Measurements from ENCODE around the gene LRRC10B.
A peak's percentile ranks its signal among the peaks of the same experiment; 100 is the strongest.

Gene LRRC10B

DNA sequence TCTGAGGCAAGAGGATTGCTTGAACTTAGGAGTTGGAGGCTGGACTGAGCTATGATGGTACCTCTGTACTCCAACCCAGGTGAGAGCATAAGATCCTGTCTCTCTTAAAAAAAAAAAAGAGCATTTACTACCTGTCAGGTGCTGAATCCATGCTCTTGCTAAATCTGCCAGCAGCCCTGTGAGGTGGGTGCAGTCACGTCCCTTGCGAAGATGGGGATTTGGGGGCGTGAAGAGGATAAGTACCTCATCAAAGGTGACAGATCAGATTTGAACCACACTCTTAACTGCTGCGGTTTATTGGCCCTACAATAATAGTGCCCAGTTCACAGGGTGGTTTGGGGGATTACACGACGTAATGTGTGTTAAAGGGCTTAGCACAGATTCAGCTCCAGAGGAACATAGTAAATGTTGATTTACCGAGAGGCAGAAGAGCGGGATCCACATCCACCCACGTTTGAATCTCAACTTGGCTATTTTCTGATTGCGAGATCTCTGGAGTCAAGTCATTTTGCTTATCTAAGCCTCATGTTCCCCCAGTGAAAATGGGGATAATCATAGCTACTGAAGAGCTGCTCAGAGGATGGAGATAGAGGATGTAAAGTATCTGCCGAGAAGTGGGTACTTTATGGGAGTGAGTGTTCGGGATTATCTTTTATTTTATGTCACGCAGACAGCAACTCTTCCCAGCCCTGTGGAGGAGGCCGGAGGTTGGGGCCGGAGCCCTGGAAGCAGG lies 28.1 kb upstream of the LRRC10B start:
- DNase-seq (ENCODE audit: low read depth in 1 of 2, low spot score in 1 of 2) = no peak
- in situ Hi-C loops (cut with HindIII; ENCODE audit: low pct_unique_long_range_greater_than_20kb, low sequenced_read_pairs) = no loop called here
- no peak for TF ChIP-seq JUND (IDR thresholded peaks at IDR 0.05; ENCODE audit: low read depth)

DNA sequence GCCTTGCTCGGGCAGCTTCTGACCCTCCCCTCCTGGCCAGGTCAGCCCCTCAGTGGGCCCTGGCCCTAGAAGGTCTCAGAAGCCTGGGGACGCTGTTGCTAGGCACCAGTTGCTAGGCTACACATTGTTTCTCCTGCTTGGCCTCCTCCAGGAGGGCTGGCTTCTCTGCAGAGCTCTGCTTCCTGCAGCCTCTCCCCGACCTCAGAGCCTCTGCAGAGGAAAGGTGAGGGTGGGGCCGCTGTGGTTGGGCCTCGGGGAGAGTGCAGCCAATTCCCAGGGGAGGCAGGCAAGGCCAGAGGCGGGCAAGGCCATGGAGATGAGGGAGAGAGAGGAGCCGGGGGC lies 27.6 kb upstream of the LRRC10B start:
- in situ Hi-C loops (cut with HindIII; ENCODE audit: low pct_unique_long_range_greater_than_20kb, low sequenced_read_pairs) = no loop called here
- no peak for TF ChIP-seq JUND (IDR thresholded peaks at IDR 0.05; ENCODE audit: low read depth)
- DNase-seq (ENCODE audit: low read depth in 1 of 2, low spot score in 1 of 2) = peak in 1 of 2 experiments; percentile 50

DNA sequence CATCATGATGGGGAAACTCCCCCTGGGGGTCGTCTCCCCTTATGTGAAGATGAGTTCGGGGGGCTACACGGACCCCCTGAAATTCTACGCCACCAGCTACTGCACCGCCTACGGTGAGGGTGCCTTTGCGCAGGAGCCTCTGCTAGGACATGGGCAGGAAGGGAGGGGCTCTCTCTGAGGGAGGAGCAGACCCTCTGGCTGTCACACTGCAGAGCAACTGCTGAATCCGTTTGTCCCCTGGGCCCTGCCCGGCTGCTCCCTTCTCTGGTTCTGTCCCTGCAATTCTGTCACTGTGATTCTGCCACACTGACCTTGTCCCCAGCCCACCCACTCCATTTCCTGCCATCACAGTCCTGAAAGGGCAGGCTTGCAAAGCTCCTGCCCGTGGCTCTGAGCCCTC lies 26.7 kb upstream of the LRRC10B start:
- TF ChIP-seq JUND (IDR thresholded peaks at IDR 0.05; ENCODE audit: low read depth) = no peak
- in situ Hi-C loops (cut with HindIII; ENCODE audit: low pct_unique_long_range_greater_than_20kb, low sequenced_read_pairs) = no loop called here
- DNase-seq (ENCODE audit: low read depth in 1 of 2, low spot score in 1 of 2) = no peak

DNA sequence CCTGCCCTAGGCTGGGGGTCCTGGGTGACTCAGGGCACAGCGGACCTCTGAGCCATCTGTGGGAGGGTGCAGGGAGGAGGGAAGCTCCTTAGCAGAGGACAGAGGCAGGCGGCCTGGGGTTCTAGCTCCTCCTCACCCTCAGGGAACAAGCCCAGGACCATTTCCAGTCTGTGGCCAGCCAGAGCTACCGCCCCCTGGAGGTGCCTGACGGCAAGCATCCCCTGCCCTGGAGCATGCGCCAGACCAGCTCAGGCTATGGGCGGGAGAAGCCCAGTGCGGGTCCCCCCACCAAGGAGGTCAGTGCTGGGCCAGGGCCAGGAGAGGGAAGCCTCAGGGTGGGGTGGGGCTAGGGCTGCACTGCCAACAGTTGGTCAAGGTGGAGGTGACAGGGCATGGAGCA lies 26.0 kb upstream of the LRRC10B start:
- in situ Hi-C loops (cut with HindIII; ENCODE audit: low pct_unique_long_range_greater_than_20kb, low sequenced_read_pairs) = no loop called here
- no peak for TF ChIP-seq JUND (IDR thresholded peaks at IDR 0.05; ENCODE audit: low read depth)

DNA sequence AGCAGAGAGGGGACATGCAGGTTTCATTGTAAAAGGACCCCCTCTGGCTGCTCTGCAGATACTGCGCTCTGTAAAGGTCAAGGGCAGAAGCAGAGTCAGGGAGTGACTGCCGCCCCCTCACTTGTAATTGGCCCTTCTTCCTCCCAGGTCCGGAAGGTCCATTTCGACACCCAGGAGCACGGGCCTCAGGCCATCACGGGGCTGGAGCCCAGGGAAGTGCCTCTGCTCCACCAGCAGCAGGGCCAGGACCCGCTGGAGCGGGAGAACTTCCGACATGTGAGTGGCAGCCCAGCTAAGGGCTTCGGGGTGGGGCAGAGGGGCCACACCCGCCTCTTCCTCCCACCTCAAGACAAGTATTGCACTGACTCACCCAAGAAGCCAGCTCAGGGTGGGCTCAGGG lies 24.0 kb upstream of the LRRC10B start:
- in situ Hi-C loops (cut with HindIII; ENCODE audit: low pct_unique_long_range_greater_than_20kb, low sequenced_read_pairs) = no loop called here
- DNase-seq (ENCODE audit: low read depth in 1 of 2, low spot score in 1 of 2) = no peak
- TF ChIP-seq JUND (IDR thresholded peaks at IDR 0.05; ENCODE audit: low read depth) = no peak

More for the DNA sequence above, 26.0 kb upstream of the LRRC10B start:
- no peak for DNase-seq (ENCODE audit: low read depth in 1 of 2, low spot score in 1 of 2)

DNA sequence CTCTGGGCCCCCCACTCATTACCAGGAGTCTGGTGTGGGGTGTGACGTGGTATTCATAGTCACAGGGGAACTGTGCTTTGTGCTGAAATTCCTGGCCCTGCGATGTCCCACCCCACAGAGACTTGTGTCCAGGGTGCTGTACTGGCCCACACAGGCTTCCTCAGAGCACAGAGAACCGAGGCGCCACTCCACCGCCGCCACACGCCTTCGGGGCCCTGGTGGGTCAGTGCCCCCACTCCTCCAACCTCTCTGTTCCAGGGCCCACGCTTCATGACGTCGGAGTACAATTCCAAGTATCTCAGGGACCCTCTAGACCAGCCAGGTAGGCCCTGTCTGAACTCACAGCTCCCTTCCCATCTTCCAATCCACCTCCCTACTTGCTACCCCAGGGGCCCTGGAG lies 23.5 kb upstream of the LRRC10B start:
- DNase-seq (ENCODE audit: low read depth in 1 of 2, low spot score in 1 of 2) = no peak
- no peak for TF ChIP-seq JUND (IDR thresholded peaks at IDR 0.05; ENCODE audit: low read depth)
- in situ Hi-C loops (cut with HindIII; ENCODE audit: low pct_unique_long_range_greater_than_20kb, low sequenced_read_pairs) = no loop called here

DNA sequence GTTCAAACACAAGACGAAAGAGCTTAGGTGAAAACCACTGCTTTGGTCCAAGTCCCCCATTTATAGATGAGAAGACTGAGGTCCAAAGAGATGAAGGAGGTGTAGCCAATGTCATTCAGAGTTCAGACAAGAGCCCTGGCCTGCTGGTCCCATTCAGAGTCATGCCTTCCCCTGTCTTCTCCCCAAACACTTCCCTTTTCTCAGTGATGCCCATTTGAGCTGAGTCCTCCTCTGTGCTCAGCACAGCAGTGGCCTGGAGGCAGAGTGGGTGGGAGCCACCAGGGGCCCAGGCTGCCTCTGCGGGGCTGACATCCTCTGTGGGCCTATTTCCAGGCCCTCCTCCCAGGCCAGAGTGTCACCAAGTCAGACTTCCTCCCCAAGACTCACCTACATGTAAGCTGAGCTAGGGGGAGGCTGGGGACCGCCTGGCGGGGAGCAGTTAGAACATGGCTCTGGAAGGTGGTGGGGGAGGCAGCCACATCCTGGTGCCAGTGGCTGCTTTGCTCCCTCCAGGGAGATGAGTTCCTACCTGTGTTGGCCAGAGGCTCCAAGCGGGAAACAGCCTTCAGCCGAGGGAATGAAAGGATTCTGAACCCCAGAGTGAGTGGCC lies 22.4 kb upstream of the LRRC10B start:
- DNase-seq (ENCODE audit: low read depth in 1 of 2, low spot score in 1 of 2) = no peak

DNA sequence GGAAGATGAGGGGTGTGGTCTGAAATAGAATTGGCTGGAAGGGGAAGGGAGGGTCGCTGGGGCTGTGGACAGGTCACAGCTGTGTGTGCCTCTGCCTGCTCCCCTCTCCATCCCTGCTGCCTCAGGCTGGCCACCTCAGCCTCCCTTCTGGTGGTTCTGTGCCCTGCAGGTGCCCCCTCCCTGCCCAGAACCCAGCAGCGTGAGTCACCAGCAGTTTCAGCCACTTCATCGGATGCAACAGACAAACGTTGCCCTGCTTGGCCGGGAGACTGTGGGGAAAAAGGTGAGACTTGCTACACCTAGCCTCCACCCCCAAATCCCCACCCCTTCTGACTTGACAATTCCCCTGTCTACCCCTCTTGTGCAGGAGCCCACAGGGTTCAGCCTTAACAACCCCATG lies 21.8 kb upstream of the LRRC10B start:
- in situ Hi-C loops (cut with HindIII; ENCODE audit: low pct_unique_long_range_greater_than_20kb, low sequenced_read_pairs) = no loop called here
- TF ChIP-seq JUND (IDR thresholded peaks at IDR 0.05; ENCODE audit: low read depth) = no peak
- no peak for DNase-seq (ENCODE audit: low read depth in 1 of 2, low spot score in 1 of 2)

More for the DNA sequence above, 22.4 kb upstream of the LRRC10B start:
- no peak for TF ChIP-seq JUND (IDR thresholded peaks at IDR 0.05; ENCODE audit: low read depth)
- in situ Hi-C loops (cut with HindIII; ENCODE audit: low pct_unique_long_range_greater_than_20kb, low sequenced_read_pairs) = no loop called here

DNA sequence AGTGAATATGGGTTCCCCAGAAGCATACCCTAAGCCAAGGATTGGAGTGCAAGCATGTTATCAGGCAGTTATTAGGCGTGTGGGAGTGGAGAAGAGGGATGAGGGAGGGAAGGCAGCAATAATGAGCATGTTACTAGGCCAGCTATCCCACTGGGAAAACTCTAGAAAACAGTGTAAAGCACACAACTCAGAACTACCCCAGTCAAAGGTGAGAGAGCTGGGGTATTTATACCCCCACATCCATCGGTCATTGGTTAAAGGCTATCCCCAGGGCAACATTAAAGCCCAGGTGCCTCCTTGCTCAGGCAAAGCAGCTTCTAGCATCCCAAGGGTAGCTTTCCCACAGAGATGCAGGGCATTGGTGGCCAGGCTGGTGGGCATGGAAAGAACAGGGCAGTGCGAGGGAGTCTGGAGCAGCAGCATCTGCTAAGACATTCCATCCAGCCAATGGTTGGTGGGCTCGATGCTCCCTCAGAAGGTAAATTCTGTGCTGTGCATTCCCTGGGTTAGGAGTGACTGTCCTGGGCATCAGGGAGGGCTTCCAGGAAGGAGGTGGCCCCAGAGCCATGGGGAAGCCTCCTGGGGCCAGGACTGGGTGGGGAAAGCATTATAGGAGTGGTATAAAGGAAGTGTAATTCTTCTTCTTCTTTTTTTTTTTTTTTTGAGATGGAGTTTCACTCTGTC lies 21.1 kb upstream of the LRRC10B start:
- no peak for DNase-seq (ENCODE audit: low read depth in 1 of 2, low spot score in 1 of 2)
- no peak for TF ChIP-seq JUND (IDR thresholded peaks at IDR 0.05; ENCODE audit: low read depth)
- in situ Hi-C loops (cut with HindIII; ENCODE audit: low pct_unique_long_range_greater_than_20kb, low sequenced_read_pairs) = no loop called here

DNA sequence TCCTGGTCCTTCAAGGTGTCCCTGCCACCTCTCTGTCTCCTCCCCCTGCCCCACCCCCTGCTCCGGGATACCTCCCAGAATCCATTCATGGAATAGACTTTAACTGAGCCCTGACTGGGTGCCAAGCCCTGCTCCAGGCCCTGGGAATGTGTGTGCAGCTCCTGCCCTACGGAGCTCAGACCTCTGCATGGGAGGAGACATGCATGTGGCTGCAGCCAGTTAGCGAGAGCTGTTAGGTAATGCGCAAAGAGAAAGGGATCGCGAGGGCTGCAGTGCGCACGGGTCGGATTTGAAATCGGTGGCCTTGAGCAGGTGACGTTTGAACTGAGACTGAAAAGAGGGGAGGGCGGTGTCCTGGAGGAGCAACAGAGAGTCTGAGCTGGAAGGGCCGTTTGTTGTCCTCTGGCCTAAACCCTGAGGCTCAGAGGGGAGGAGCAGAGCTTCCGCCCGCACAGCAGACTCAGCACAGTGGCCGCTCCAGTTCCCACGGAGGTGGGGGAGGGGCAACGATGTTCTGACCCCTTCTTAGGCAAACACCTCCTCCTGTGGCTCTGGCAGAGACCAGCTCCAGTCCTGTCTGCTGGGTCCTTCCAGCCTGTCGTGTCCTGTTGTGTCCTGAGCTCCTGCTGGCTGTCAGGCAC lies 19.8 kb upstream of the LRRC10B start:
- peak; percentile 88 to 98 for DNase-seq (ENCODE audit: low read depth in 1 of 2, low spot score in 1 of 2)
- in situ Hi-C loops (cut with HindIII; ENCODE audit: low pct_unique_long_range_greater_than_20kb, low sequenced_read_pairs) = no loop called here
- no peak for TF ChIP-seq JUND (IDR thresholded peaks at IDR 0.05; ENCODE audit: low read depth)

DNA sequence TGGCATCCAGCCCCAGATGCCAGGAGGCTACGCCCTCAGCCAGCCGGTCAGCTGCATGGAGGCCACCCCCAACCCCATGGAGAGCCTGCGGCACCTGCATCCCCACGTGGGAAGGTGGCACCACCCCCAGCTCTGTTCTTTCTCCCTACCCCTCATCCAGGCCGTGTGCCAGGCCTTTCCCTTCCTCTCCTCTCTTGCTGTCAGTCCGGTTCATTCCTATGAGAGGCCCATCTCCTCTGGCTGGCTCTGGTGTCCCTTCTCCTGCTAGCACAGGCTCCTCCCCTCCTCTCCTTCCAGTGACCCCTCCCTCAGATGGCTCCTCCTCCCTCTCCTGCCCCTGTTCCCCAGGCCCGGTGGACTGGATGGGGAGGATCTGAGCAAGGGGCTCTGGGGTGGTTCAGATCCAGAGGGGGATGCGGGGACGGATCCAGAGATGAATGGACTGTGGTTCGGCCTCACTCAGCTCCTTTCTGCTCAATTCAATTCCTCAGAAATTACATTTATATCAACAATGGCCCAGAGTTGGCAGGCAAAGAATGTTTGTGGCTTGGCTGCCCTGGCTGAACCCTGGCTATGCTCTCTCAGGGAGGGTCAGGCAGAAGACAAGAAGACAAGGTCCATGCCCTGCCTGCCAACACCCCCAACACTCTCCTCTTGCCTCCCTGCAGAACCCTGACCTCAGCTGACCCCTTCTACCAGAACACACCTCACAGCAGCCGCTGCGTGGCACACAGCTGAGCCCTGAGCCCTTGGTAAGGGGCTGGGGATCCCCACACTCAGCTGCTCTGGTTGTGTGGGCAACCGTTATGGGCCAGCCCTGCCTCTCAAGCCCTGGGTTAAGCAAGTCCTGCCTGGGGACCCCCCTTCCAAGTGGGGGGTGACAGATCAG lies 18.5 kb upstream of the LRRC10B start:
- in situ Hi-C loops (cut with HindIII; ENCODE audit: low pct_unique_long_range_greater_than_20kb, low sequenced_read_pairs) = no loop called here
- no peak for TF ChIP-seq JUND (IDR thresholded peaks at IDR 0.05; ENCODE audit: low read depth)
- peak; percentile 64 to 92 for DNase-seq (ENCODE audit: low read depth in 1 of 2, low spot score in 1 of 2)

DNA sequence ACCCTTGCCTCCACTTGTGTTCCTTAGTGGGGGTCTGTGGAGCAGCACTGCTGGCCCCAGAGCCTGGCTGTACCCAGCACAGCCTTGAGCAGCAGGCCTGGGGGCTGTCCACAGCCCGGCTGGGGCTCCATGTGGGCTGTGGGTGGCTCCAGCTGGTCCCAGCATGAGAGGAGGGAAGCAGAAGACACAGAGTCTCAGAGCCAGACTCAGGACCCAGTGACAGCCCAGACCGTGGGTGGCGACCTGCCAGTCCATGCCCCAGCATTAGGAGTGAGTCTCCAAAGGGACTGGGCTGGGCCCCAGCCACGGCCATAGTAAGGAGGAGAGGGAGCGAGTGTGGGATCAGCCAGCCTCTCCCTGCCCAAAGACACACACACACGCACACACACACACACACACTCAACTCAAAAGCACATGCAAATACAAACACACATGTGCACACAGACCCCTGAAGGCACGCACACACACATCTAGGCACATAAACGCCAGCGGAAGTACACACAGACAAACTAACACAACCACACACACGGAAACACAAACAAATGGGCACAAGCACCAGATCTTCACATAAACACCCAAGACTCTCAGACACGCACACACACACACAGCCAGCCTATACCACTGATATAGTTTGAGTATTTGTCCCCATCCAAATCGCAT lies 16.7 kb upstream of the LRRC10B start:
- no peak for DNase-seq (ENCODE audit: low read depth in 1 of 2, low spot score in 1 of 2)
- in situ Hi-C loops (cut with HindIII; ENCODE audit: low pct_unique_long_range_greater_than_20kb, low sequenced_read_pairs) = no loop called here
- TF ChIP-seq JUND (IDR thresholded peaks at IDR 0.05; ENCODE audit: low read depth) = no peak
